IPS DF 19.7 (cell line): ENCODE data around the gene JDP2.
"Not testable (repeated sequence)": the region's sequence is repeated elsewhere in the genome, so short reads cannot be mapped to it uniquely, and the experiment has no call there.

Experiments used
- DNase-seq: peaks from one replicate; pipeline ENCODE4 v3.0.0-alpha.2; 2013; ENCODE audit warnings: low read depth, low spot score

Gene JDP2

GRCh38 chr14:75456069-75456996 is 28.5 kb downstream of the JDP2 start:
- DNase-seq = no peak

DNA sequence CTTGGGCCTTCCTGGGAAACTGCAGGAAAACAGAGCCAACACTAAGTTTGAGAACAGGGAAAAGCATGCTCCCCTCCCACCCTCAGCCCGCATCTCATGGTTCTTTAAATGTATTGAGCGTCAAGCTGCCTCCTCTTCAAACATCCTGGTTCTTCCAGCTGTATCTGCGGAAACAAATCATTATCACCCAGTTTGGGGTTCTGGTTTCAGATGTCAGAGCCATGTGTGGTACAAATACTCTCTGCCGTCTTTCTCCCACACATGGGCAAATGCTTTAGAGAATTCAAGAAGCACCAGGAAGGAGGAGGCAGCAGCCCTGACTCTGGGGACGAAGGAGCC is 29.1 kb downstream of the JDP2 start:
- DNase-seq = no peak

- no peak for DNase-seq
These were observed 29.9 kb downstream of the JDP2 start for GRCh38 chr14:75457648-75458165.

GRCh38 chr14:75458305-75458704 is 30.5 kb downstream of the JDP2 start:
- DNase-seq = no peak

GRCh38 chr14:75459099-75459741 is 31.4 kb downstream of the JDP2 start:
- no peak for DNase-seq

DNA sequence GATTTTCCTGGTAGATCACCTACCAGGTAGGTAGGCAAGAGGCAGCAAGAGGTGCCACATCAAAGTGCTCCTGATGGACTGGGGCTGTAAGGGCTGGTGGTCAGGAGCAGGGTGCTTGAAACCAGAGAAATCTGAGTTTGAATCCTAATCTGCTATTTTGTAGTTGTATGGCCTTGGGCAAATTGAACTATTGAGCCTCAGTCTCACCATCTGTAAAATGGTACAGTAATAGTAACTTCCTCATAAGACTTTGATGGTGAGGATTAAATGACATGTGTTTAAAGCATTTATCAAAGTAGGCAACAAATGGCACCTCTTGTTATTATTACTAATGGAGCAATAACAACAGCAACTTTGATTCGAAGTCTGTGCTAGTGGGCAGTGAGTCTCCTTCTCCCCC is 32.0 kb downstream of the JDP2 start:
- DNase-seq = no peak

GRCh38 chr14:75460394-75460793 is 32.6 kb downstream of the JDP2 start:
- DNase-seq = no peak

- no peak for DNase-seq
These were observed 33.5 kb downstream of the JDP2 start for GRCh38 chr14:75461303-75461702.

DNA sequence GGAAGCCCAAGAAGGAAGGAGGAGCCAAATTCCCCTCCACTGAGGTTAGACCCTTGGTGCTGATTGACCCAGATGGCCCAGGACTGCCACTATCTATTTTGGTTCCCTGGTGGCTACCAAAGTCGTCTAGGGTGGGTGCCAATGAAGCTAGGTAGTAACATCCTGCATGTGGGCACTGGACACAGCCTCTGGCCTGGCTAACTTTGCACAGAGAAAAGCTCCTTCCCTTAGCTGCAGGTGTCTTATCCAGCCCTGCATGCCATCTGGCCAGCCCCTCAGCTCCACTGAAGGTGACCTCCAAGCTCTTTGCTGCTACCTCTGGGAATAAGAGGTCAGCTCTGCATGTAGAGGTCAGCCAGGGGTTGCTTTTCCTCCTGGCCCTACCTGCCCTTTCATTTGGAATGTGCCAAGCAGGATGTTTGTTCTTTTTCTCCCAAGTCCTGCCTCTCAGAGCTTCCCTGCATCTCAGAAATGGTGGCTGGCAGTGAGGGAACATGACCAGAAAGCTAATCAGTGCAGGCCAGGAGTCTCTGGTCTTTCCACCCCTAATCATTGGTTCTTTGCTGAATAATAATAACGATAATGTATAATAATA is 34.0 kb downstream of the JDP2 start:
- DNase-seq = no peak

GRCh38 chr14:75464626-75465025 is 36.8 kb downstream of the JDP2 start:
- DNase-seq = no peak

- DNase-seq = no peak
These were observed 39.9 kb downstream of the JDP2 start for GRCh38 chr14:75467763-75468162.

- DNase-seq = no peak
These were observed 41.3 kb downstream of the JDP2 start for GRCh38 chr14:75469164-75469563.

DNA sequence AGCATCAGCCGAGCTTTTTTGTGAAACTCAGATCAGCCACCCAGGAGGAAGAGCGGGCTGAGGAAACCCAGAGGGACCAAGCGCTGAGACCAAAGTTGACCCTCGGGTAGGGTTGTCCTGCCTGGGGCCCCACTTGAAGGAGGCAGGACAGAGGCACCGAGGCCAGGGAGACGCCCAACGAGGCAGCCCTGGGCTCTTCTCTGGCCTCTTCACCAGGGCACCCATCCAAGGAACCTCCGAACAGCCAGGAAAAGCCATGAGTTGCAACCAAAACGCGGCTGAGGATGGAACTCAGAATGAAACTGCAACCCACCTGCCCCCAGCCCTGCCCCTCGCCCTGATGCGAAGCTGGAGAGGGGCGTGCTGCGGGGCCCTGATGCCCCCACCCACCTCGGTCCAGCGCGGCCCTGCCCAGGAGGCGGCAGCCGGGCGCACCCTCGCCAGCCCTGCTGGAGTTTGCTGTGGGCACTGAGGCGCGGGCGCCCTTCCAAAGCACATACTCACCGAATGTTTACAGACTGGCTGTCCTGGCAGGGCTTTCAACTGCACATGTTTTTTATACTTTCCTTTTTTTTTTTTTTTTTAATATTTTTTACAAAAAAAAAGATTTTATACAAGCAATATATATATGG is 41.9 kb downstream of the JDP2 start:
- no peak for DNase-seq

- DNase-seq = no peak
These were observed 42.5 kb downstream of the JDP2 start for GRCh38 chr14:75470238-75470797.

DNA sequence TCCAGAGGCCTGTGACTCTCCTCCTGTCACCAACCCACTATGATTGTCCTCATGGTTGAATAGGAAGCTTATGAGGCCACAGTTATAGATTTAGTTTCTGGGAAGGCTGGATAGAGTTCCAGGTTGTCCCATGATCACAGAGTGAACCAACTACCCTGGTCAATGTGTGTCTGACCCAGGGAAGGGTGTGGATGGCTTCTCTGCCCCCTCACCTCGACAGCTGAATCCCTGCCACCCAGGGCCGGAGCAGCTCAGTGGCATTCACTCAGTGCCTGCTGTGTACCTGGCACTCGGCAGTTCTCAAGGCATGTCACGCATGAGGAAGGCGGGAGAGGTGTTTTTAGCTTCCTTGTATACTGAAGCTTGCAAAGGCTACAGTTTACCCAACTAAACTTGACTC is 43.2 kb downstream of the JDP2 start:
- DNase-seq = no peak

DNA sequence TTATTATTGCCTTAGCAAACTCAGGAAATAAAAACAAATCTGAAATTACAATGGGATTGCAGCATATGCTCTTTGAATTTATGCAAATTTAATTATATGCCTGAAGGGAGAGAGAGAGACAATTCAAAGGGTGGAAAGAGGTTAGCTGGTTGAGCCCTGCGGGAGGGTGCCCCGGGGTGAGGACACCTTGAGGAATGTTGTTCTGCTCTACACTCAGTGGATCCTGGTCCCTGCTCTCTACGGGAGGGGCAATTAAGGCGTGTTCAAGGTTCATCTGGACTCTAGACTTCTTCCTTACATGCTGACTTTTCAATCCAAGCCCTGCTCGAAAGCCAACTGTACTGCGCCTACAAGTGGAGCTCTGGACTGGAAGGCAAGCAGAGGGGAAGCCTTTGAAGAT is 46.3 kb downstream of the JDP2 start:
- not testable (repeated sequence) for DNase-seq

DNA sequence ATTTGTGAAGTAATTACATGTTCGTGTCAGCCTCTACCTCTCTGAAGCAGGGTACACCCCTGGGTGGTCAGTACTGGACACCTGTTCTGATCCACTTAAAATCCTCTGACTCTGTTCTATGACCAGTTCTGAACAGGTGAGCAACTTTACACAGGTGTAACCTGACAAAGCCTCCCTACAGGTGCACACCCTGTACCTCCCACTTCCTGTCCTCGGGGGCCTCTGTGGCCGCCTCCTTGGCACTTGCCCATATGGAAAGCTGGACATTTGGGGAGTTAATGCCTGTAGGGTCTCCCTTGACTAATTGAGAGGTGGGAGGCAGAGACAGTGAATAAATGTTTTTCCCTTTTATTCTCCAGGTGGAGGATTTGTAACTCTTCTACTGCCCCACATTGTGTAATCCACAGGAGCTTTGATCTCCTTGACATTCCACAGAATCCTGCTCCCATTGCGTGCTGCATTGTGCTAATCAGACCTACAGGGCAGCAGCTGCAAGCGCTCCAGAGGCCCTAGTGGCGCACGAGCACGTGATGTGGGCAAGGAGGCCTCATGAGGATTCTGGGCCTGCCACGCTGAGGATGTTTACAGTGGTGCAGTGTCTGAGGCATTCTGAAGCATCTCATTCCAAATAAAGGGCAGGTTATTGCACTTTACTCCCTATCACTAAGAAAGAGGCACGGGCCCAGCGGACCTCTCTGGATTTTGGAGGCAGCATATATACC is 48.6 kb downstream of the JDP2 start:
- no peak for DNase-seq

DNA sequence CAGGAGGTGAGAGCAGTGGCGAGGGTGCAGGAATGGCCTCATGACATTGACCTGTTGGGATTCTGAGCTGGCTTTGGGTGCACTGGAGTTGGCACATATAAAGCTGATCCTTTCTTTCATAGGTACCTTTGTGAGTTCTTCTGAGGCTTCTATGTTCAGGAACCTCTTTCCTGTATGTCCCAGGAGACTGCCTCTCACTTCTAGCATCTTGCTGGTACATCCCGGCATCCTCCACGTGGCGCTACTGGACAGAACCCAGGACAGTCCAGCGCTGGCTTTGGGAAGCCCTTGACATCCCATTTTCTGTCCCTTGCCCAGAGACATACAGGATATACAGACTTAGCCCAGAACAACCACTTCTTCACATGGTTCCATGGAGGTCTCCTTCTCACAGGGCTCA is 50.1 kb downstream of the JDP2 start:
- no peak for DNase-seq

DNA sequence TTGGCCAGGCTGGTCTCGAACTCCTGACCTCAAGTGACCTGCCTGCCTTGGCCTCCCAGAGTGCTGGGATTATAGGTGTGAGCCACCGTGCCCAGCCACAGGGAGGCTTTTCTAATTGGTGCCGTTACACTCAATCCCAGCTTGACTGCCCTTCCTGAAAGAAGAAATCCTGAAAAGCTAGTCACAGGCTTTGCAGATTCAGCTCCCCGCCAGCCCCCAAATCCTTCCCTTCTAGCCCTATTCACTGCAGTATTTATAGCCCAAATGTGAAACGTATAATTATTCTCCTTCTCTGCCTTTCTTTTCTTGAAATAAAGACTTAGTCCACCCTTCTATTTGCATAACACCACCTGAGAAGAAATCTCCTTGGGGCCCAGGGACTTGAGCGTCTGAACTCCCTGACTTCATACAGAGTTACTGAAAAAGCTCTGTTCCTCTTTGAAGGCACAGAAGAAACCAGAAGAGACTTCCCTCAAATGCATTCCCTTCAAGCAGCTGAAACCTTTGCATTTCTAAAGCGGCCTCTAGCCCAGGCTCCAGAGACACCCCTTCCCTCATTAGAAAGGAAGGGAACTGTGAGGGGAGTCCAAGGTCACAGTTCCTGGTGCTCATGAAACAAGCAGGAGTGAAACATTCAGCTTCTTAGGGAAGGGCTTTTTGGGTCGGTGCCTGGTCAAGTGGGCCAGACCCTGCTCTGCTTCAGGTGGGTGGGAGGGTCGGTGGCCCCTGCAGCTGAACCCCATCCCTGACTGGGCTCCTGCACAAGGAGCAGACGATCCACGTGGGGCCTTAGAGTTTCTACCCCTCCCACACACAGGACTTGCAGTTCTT is 52.2 kb downstream of the JDP2 start:
- no peak for DNase-seq

GRCh38 chr14:75482366-75482765 is 54.5 kb downstream of the JDP2 start:
- DNase-seq = no peak
